Skin epidermis (tissue), 12 donors: Measurements from ENCODE around the gene ECHS1.
A peak's percentile ranks its signal among the peaks of the same experiment; 100 is the strongest.
"Not testable (repeated sequence)": the region's sequence is repeated elsewhere in the genome, so short reads cannot be mapped to it uniquely, and the experiment has no call there.

Experiments used
- H3K27ac ChIP-seq, 21 experiments: fragments of 200-600 bp; sonication (generic) in 11 of 21; one replicate each; pipeline ENCODE4 v1.5.0; 2020; ENCODE audit warnings: mild to moderate bottlenecking in 3 of 21, inconsistent platforms in 2 of 21, moderate library complexity in 2 of 21
- H3K4me3 ChIP-seq, 7 experiments: fragments of 200-600 bp; sonication (generic) in 2 of 7; one replicate each; pipeline ENCODE4 v1.5.0; 2020; ENCODE audit warnings: inconsistent platforms in 2 of 7, mild to moderate bottlenecking in 2 of 7, moderate library complexity in 1 of 7

The ECHS1 gene

DNA sequence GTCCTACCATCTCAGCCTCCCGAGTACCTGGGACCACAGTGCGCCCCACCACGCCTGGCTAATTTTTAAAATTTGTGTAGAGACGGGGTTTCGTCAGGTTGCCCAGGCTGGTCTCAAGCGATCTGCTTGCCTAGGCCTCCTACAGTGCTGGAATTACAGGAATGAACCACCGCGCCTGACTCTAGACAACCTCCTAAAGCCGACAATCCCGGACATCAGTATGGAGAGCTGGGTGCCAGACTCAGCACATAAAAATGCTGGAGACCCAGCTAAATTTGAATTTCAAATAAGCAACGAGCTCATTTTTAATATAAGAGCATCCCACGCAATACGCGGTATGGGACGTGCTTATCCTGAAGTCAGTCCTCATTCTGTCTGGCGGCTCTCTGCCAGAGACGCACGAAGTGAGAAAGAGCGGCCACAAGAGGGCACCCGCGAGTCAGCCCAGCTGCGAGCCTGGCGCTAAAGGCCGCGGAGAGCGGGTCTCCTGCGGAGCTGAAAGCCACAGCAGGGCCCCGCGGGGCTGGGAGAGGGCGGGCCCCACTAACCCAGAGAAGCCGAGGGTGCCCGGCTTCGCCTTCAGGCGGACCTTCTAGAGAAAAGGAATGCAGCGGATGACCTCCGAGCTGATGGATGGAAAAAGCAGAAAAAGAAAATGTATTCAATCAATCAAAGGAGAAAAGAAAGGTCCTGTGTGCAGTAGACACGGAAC lies 43.5 kb downstream of the ECHS1 start:
- Histone ChIP-seq H3K27ac (no peak overlapping the region), H3K4me3 (peak overlapping the region in 3 of 7 experiments; percentile 4 to 19 (median 9))

DNA sequence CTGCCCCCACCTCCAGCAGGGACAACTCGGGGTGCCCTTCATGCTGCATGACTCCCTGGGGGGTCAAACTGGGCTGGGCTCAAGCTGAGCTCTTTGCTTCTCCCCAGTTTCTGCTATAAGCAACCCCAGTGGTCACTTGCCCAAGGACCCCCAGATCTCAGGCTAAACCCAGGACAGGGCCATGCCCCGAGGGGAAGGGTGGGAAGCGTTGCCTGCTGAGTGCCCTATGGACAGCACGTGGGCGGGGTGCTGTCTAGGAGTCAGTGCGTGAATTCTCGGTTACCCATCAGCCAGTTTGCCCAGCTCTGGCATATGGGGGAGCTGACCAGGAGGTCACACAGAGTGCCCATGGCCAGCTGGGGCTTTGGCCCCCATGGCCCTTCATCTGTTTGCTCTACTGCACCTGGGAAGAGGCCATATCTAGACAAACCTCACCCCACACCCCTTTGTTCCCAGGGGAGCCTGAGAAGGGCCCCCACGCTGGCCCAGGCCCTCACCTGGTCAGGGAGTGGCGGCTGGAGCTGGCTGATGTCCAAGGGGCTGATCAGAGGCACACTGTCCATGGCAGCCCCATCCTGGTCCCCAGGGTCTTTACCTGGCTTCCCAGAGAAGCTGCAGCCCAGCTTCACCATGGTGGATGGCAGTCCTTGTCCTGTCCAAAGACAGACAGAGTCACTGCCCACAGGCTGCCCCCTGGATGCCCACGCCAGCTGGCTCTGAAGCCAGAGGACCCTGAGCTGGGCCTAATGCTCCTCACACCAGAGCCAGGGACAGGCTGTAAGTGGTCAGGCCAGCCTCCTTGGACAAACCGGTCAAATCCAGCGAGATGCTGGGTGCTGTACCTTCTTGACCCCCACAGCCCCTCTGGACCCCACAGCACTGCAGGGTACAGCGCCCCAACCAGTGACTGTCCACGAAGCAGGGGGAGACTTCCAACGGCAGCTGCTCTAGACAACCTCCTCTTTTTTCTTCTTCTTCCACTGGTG lies 44.5 kb downstream of the ECHS1 start:
- Histone ChIP-seq H3K4me3 (no peak overlapping the region), H3K27ac (no peak overlapping the region)

DNA sequence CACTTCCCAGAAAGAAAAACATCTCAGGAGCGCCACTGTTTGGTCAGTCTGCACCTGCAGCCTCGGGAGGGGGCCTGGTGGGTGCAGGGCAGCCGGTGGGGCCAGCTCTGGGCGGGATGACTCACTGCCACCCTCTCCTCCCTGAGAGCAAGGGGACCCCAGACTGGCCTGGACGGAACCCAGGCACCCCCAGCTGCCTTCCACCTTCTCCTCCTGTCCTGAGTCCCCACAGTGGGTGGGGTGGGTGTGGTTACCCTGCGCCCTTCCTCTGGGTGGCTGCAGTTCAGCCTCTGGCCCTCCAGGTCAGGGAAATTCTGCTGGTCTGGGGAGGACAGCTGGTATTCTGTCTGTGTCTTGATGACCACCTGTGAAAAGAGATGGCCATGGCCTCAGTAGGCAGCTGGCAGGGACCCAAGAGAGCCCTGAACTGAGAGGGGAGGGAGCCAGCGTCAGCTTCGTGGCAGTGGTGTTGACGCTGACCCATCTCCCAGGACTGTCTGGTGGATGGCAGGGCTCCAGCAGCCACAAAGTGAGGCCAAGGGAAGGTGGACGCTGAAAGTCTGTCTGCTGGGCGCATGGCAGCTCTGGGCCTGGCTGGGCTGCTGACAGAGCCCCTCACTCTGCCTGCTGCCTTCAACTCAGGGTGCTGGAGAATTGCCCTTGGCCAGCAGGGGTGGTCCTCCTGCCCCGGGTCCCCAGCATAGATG lies 45.4 kb downstream of the ECHS1 start:
- H3K27ac ChIP-seq: no peak overlapping the region

DNA sequence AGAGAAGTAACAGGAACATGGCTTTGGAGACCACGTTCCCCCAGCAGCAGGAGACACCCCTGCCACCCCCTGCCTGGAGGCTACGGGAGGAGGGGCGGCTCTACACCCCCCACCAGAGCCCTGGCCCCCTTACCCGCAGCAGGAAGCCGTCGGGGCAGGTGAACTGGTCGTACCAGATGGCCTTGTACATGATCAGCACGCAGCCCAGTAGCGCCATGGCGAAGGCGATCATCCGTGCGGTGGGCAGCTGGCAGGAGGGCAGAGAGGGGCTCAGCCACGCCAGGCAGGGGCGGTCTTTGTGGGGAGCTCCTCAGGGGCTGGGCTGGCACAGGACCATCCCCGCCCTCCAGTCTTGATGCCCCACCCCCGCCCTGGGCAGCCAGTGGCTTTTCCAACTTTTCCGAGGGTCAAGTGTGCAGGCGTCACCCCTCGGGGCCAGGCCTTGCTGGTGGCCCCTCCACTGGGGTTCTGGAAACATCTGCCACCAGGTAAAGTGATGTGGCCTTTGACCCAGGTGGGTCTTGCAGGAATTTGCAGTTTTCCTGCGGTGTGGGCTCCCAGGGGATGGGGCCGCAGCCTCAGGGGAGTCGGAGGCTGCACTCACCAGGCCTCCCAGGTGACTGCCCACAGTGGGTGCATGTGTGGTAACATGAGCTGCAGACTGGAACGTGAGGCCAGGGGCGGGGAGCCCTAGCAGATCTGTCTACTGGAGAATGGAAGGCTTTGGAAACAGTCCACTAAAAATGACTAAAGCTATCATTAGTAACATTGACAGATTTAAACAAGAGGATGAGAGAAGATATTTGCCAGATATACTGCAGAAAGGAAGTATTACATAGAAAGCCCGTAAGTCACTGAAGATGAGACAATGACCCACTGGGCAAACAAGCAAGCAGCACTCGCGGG lies 46.2 kb downstream of the ECHS1 start:
- no peak overlapping the region for H3K4me3 ChIP-seq
- no peak overlapping the region for H3K27ac ChIP-seq

More for the DNA sequence above, 45.4 kb downstream of the ECHS1 start:
- no peak overlapping the region for H3K4me3 ChIP-seq

DNA sequence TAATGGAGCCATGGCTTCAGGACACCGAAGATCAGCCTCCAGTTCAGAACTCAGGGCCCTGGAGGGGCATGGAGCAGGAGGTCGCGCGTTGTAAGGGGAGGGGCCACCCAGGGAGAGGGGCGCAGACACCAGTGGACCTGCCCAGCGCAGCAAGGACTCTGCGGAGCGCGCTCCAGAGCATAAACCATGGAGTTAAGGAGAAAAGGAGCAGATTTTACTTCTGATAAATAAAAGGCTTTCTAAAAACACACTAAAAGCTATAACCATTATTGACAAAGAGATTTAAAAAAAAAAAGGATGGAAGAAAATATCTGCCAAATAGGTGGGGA lies 47.0 kb downstream of the ECHS1 start:
- H3K4me3 ChIP-seq: peak overlapping the region in 2 of 7 experiments; percentile 21 to 42
- no peak overlapping the region for H3K27ac ChIP-seq

DNA sequence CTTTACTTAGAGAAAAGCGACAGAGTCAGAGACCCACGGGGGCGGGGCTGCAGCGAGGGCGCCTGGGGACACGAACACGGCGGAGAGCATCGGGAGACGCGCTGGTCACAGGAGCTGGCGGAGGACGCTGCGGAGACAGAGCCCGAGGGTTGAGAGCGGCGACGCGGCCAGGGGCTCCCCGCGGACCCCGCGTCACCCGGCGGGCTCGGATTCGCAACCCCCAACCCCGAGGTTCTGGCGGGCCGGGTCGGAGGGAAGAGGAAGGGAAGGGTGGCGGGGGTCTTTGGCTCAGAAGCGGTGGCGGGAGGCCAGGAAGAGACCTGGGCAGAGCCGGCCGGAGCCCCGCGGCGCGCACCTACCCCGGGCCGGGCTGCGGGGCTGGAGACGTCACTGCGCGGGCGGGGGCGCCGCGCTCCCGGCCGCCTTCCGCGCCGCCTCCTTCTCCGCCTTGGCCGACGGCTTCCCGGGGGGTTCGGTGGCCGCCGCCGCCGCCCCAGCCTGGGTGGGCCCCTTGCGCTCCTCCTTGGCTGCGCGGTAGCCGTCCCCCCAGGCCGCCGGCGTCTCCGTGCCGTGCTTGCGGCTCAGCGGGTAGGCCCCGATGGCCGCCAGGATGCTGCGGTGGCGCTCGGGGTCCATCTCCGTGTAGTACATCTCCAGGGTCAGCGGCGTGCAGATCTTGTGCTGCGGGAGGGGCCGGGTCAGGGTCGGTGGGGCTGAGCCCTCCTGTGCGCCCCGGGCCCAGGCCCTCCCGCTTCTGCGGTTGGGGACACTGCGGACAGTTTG lies 47.5 kb downstream of the ECHS1 start:
- Histone ChIP-seq H3K4me3 (peak overlapping the region; percentile 2 to 42 (median 17)), H3K27ac (no peak overlapping the region)

DNA sequence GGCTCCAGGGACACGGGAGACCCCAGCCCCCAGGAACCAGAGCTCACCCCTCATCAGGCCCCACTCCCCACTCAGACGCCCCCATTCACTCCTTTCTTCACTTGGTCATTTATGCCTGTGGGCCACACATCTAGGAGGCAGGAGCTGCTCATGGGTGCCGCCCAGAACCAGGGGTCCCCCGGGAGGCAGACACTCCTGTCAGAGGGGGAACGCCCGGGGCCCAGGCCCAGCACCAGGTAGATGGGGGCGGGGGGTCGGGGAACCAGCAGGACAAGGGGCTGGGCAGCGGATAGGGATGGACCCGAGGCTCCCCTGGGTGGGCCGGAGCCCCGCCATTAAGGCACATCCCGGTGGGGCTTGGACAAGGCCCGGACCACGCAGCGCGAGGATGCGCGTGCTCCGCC lies 48.3 kb downstream of the ECHS1 start:
- Histone ChIP-seq H3K4me3 (peak overlapping the region in 4 of 7 experiments; percentile 8 to 42 (median 19)), H3K27ac (no peak overlapping the region)

DNA sequence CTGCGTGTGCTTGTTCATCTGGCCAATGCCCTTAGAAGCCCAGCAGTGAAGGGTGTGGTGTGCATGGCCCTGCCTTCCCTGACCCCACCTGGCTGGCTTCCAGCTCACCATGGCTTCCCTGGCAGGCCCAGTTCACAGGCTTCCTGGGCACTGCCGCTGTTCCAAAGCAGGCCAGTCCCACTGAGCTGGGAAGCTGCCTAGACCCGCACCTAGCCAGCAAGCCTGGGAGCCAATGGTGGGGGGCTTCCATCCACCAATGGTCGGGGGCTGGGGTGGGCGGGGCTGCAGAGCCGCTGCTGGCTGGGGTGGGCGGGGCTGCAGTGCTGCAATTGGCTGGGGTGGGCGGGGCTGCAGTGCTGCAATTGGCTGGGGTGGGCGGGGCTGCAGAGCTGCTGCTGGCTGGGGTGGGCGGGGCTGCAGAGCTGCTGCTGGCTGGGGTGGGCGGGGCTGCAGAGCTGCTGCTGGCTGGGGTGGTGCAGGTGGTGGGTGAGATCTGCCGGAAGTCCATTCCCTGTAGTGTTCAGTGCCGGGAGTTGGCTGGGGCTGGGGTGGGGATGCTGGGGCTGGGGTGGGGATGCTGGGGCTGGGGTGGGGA lies 48.9 kb downstream of the ECHS1 start:
- Histone ChIP-seq H3K4me3 (no peak overlapping the region), H3K27ac (no peak overlapping the region)

DNA sequence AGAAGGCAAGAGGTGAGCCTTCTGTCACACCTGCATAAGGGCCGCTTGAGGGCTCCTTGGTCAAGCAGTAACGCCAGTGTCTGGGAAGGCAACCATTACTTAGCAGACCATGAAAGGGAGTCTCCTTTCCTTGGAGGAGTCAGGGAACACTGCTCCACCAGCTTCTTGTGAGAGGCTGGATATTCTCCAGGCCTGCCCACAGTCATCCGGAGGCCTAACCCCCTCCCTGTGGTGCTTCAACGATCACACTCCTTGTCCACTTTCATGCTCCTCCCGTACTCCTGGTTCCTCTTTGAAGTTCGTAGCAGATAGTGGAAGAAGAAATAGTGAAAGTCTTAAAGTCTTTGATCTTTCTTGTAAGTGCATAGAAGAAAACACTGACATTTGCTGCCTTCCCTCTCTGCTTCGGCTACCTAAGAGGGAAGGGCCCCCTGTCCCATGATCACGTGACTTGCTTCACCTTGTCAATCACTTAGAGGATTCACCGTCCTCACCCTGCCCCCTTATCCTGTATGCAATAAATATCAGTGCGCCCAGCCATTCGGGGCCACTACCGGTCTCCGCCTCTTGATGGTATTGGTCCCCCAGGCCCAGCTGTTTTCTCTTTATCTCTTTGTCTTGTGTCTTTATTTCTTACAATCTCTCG lies 51.0 kb downstream of the ECHS1 start:
- not testable (repeated sequence) for H3K4me3 ChIP-seq, H3K27ac ChIP-seq

DNA sequence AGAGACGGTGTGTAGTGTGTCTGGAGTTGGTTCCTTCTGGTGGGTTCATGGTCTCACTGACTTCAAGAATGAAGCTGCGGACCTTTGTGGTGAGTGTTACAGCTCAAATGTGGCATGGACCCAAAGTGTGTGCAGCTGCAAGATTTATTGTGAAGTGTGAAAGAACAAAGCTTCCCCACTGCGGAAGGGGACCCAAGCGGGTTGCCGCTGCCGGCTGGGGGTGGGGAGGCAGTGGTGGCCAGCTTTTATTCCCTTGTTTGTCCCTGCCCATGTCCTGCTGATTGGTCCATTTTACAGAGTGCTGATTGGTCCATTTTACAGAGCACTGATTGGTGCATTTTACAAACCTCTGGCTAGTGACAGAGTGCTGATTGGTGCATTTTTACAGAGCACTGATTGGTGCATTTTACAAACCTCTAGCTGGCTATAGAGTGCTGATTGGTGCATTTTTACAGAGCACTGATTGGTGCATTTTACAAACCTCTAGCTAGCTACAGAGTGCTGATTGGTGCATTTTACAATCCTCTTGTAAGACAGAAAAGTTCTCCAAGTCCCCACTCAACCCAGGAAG lies 52.2 kb downstream of the ECHS1 start:
- H3K4me3 ChIP-seq: not testable (repeated sequence)

DNA sequence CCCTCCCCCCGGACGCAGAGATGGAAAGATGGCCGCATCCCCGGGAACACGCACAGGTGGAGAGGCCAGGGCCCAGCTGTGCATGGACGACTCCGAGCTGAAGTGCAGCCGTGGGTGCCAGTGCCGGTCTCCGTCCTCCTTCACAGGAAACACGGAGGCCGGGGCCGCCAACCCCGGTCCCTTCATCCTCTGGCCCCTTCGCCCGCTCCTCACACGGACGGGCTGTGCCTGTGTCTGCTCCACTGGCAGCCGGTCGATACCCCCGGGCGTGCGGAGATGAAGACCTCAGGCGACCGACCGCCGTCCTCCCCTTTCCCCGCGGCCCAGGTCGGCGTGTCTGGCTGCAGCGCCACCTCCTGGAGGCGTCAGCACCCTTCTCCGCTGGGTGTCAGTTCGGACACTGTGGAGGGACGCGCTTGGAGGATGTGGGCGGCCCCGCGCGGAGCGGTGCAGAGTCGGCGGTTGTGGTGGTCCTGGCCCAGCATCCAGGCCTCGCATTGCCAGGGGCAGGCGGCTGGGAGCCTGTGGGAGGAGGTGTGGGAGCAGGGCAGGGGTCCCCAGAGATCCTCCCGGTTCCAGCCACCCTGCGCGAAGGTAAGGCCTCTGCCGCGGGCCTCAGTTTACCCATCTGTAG lies 54.5 kb downstream of the ECHS1 start:
- H3K27ac ChIP-seq: peak overlapping the region in 1 of 21 experiments; percentile 22
- peak overlapping the region in 3 of 7 experiments; percentile 23 to 29 (median 25) for H3K4me3 ChIP-seq

More for the DNA sequence above, 52.2 kb downstream of the ECHS1 start:
- H3K27ac ChIP-seq: not testable (repeated sequence)

DNA sequence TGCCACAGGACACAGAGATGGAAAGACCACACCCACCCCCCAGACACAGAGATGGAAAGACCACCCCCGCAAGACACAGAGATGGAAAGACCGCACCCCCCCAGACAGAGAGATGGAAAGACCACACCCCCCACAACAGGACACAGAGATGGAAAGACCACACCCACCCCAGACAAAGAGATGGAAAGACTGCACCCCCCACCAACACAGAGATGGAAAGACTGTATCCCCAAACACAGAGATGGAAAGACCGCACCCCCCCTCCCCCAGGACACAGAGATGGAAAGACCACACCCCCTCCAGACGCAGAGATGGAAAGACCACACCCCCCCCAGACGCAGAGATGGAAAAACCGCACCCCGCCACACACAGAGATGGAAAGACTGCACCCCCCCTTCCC lies 56.4 kb downstream of the ECHS1 start:
- H3K4me3 ChIP-seq: no peak overlapping the region
- no peak overlapping the region for H3K27ac ChIP-seq

DNA sequence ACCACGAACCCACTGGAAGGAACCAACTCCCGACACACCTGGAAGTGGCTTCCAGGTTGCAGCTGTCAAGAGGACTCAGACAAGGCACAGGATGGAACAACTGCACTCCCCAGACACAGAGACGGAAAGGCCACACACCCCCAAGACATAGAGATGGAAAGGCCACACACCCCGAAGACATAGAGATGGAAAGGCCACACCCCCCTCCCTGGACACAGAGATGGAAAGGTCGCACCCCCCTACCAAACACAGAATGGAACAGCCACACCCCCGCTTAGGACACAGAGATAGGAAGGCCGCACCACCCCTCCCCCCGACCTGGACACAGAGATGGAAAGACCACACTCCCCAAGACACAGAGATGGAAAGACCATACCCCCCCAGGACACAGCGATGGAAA lies 56.9 kb downstream of the ECHS1 start:
- no peak overlapping the region for H3K27ac ChIP-seq
- no peak overlapping the region for H3K4me3 ChIP-seq

DNA sequence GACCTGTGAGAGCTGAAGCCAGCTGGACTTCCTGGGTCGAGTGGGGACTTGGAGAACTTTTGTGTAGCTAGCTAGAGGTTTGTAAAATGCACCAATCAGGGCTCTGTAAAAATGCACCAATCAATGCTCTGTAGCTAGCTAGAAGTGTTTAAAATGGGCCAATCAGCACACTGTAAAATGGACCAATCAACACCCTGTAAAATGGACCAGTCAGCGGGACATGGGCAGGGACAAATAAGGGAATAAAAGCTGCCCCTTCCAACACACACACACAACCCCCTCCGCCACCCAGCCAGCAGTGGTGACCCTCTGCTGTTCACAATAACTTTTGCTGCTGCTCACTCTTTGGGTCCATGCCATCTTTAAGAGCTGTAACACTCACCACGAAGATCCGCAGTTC lies 57.3 kb downstream of the ECHS1 start:
- Histone ChIP-seq H3K4me3 (no peak overlapping the region), H3K27ac (no peak overlapping the region)

DNA sequence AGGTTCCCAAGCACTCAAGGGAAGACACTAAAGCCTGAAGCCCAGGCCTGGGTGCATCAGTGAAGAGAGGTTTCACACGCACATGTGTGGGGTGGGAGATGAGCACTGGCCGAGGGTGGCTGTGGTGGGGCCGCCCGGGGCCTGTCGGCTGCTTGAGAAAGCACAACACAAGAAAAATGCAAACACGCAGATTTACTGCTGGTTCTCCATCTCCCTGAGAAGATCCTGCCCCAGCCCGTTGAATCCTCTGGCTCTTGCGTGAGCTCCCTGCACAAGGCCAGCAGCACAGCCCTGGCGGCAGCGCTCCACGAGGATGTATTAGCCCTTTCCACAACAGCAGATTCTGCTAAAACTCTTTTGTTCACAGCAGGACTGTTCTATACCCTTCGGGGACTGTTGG lies 58.2 kb downstream of the ECHS1 start:
- H3K27ac ChIP-seq: no peak overlapping the region

DNA sequence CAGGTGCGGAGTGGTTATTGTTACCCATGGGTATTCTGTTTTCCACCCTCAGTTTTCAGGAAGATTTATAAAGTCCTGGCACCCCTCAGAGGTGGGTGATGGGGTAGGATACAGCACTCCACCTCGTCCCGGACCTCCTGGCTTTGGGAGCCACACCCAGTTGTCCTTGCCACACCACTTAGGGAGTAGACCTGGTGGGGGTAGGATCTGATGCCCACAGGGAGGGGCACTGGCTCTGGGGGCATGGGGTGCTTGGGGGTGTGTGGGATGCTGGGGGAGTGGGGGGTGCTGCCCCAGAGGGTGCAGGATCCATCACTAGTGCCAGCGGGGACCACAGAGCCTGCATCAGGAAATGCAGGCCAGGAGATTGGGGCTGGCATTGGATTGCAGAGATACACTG lies 60.0 kb downstream of the ECHS1 start:
- no peak overlapping the region for H3K27ac ChIP-seq
- no peak overlapping the region for H3K4me3 ChIP-seq

More for the DNA sequence above, 58.2 kb downstream of the ECHS1 start:
- no peak overlapping the region for H3K4me3 ChIP-seq

DNA sequence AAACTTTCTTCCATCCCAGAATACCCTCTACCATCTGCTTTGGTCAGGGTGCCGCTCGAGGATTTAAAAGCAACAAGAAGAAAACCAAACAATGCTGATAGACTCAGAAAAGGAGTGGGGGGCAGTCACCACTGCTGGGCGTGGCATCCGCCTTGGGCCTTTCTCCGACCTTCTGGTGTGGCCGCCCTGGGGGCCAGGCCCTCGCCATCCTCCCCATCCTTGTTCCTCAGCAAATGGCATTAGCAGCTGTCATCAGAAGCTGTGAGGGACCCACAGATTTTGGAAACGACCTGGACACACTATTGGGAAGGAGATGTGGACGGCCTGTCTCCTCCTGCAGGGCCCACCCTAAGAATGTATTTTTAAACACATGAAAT lies 60.4 kb downstream of the ECHS1 start:
- no peak overlapping the region for H3K4me3 ChIP-seq
- no peak overlapping the region for H3K27ac ChIP-seq
